ENCODE data around the gene FAM53A. TPM values are rescaled to one million over a fixed set of nuclear protein-coding genes. Genes with fewer than 3 reads are reported as not detected.

FAM53A gene
- total and polyA plus RNA-seq, 4 donors = 0.44 to 2.2 (median 0.97) TPM

GRCh38 chr4:1667273-1667672 is 16.8 kb downstream of the FAM53A start:
- Histone ChIP-seq H3K36me3 (ENCODE audit: control insufficient read depth in 4 of 4, insufficient read depth in 3 of 4, low read depth in 1 of 4, low read length in 3 of 4) (no peaks in the 10 kb centered on the region), H3K4me1 (ENCODE audit: control insufficient read depth in 4 of 4, insufficient read depth in 4 of 4, low read length in 3 of 4) (no peaks in the 10 kb centered on the region), H3K9ac (ENCODE audit: low read depth in 1 of 2, low read length in 2 of 2) (no peak overlapping the region), H3K27ac (ENCODE audit: low read depth in 1 of 2, low read length in 2 of 2) (no peak overlapping the region), H3K9me3 (ENCODE audit: control insufficient read depth in 4 of 4, low read length in 3 of 4) (no peaks in the 10 kb centered on the region), H3K4me3 (ENCODE audit: low read depth in 1 of 3, low read length in 3 of 3) (no peak overlapping the region), H3K27me3 (ENCODE audit: control insufficient read depth in 4 of 4, insufficient read depth in 4 of 4, low read length in 3 of 4) (no peaks in the 10 kb centered on the region)
- 96% methylated on average over 15 of the region's 15 CpGs for WGBS
- TF ChIP-seq EGR1 (IDR thresholded peaks at IDR 0.05; ENCODE audit: low read depth in 2 of 2) (no peak), RAD21 (IDR thresholded peaks at IDR 0.05) (no peak), FOXA2 (IDR thresholded peaks at IDR 0.05) (no peak), ATF3 (IDR thresholded peaks at IDR 0.05) (no peak)
- DNase-seq (ENCODE audit: low spot score) = no peak

GRCh38 chr4:1666391-1666790 is 17.7 kb downstream of the FAM53A start:
- Histone ChIP-seq H3K4me3 (ENCODE audit: low read depth in 1 of 3, low read length in 3 of 3) (no peak overlapping the region), H3K27ac (ENCODE audit: low read depth in 1 of 2, low read length in 2 of 2) (no peak overlapping the region), H3K27me3 (ENCODE audit: control insufficient read depth in 4 of 4, insufficient read depth in 4 of 4, low read length in 3 of 4) (no peaks in the 10 kb centered on the region), H3K9ac (ENCODE audit: low read depth in 1 of 2, low read length in 2 of 2) (no peak overlapping the region), H3K9me3 (ENCODE audit: control insufficient read depth in 4 of 4, low read length in 3 of 4) (no peaks in the 10 kb centered on the region), H3K4me1 (ENCODE audit: control insufficient read depth in 4 of 4, insufficient read depth in 4 of 4, low read length in 3 of 4) (no peaks in the 10 kb centered on the region), H3K36me3 (ENCODE audit: control insufficient read depth in 4 of 4, insufficient read depth in 3 of 4, low read depth in 1 of 4, low read length in 3 of 4) (no peaks in the 10 kb centered on the region)
- no peak for TF ChIP-seq MAX (IDR thresholded peaks at IDR 0.05)
- no peak for TF ChIP-seq RXRA (IDR thresholded peaks at IDR 0.05)
- WGBS = 73% methylated on average over 12 of the region's 12 CpGs
- no peak for DNase-seq (ENCODE audit: low spot score)

- TF ChIP-seq HNF4G (IDR thresholded peaks at IDR 0.05) = no peak
- no peak for TF ChIP-seq GABPA (IDR thresholded peaks at IDR 0.05 in 1 of 2, conservative IDR thresholded peaks at IDR 0.05 in 1 of 2)
- TF ChIP-seq JUND (IDR thresholded peaks at IDR 0.05) = no peak
- no peak for TF ChIP-seq YY1 (IDR thresholded peaks at IDR 0.05)
- TF ChIP-seq FOXA1 (IDR thresholded peaks at IDR 0.05) = no peak
- TF ChIP-seq FOXA2 (IDR thresholded peaks at IDR 0.05) = no peak
- TF ChIP-seq MAX (IDR thresholded peaks at IDR 0.05) = no peak
- no peak for TF ChIP-seq TAF1 (conservative IDR thresholded peaks at IDR 0.05)
- TF ChIP-seq, protein P1, sequence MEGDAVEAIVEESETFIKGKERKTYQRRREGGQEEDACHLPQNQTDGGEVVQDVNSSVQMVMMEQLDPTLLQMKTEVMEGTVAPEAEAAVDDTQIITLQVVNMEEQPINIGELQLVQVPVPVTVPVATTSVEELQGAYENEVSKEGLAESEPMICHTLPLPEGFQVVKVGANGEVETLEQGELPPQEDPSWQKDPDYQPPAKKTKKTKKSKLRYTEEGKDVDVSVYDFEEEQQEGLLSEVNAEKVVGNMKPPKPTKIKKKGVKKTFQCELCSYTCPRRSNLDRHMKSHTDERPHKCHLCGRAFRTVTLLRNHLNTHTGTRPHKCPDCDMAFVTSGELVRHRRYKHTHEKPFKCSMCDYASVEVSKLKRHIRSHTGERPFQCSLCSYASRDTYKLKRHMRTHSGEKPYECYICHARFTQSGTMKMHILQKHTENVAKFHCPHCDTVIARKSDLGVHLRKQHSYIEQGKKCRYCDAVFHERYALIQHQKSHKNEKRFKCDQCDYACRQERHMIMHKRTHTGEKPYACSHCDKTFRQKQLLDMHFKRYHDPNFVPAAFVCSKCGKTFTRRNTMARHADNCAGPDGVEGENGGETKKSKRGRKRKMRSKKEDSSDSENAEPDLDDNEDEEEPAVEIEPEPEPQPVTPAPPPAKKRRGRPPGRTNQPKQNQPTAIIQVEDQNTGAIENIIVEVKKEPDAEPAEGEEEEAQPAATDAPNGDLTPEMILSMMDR (IDR thresholded peaks at IDR 0.05; ENCODE audit: low read depth, low read length, missing input control) = no peak
- no peak for TF ChIP-seq HNF4A (conservative IDR thresholded peaks at IDR 0.05)
- WGBS = 92% methylated on average over 8 of the region's 8 CpGs
- H3K27ac ChIP-seq (ENCODE audit: low read depth in 1 of 2, low read length in 2 of 2) = no peak overlapping the region
- no peaks in the 10 kb centered on the region for H3K9me3 ChIP-seq (ENCODE audit: control insufficient read depth in 4 of 4, low read length in 3 of 4)
- H3K4me3 ChIP-seq (ENCODE audit: low read depth in 1 of 3, low read length in 3 of 3) = no peak overlapping the region
- H3K27me3 ChIP-seq (ENCODE audit: control insufficient read depth in 4 of 4, insufficient read depth in 4 of 4, low read length in 3 of 4) = no peaks in the 10 kb centered on the region
- no peak for DNase-seq (ENCODE audit: low spot score)
- H3K4me1 ChIP-seq (ENCODE audit: control insufficient read depth in 4 of 4, insufficient read depth in 4 of 4, low read length in 3 of 4) = no peaks in the 10 kb centered on the region
- no peaks in the 10 kb centered on the region for H3K36me3 ChIP-seq (ENCODE audit: control insufficient read depth in 4 of 4, insufficient read depth in 3 of 4, low read depth in 1 of 4, low read length in 3 of 4)
- H3K9ac ChIP-seq (ENCODE audit: low read depth in 1 of 2, low read length in 2 of 2) = no peak overlapping the region
Observed at GRCh38 chr4:1664141-1664540, 20.0 kb downstream of the FAM53A start.
